SK-N-DZ (cell line): ENCODE results near the gene ADARB2.

Experiments
- DNase-seq: peaks from one replicate; pipeline ENCODE4 v3.0.0-alpha.2; 2015; ENCODE audit warnings: low spot score

Gene ADARB2

DNA sequence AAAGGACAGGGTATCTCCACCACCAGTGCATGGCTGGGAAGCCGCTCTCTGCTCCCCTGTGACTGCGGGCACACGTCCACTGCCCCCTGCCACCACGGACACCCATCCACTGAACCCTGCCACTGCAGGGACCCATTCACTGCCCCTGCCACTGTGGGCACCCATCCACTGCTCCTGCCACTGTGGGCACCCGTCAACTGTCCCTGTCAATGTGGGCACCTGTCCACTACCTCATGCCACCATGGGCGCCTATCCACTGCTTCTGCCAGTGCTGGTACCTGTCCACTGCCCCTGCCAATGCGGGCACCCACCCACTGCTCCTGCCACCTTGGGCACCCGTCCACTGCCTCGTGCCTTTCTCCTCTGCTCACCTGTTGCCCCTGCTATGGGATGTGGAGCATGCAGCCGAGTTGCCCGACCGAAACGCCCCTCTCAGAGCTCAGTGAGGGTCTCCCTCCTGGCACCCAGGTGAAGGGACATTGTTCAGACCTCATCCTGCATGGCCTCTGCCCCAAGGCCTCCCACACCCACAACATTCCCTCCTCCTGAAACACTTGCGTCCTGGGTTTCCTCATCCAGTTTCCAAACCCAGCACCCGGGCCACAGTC lies 207.4 kb downstream of the ADARB2 start:
- DNase-seq: no peak

DNA sequence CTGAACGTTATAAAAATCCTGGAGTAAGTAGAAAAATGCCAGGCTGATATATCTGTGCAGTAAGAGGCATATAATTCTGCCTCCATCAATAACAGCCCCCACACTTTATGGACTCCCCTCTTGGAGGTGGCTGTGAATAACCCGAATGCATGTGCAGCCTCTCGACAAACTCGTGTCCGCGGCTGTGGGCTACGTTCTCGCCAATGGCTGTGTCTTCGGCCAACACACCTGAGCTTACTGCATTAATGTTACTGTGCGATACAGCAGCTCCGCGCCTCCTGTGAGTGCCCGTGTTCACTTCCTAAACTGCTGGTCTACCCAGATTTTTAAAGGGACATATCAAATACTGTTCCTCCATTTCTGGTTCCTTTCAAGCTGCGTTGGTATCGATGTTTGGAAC lies 209.4 kb downstream of the ADARB2 start:
- DNase-seq: no peak

DNA sequence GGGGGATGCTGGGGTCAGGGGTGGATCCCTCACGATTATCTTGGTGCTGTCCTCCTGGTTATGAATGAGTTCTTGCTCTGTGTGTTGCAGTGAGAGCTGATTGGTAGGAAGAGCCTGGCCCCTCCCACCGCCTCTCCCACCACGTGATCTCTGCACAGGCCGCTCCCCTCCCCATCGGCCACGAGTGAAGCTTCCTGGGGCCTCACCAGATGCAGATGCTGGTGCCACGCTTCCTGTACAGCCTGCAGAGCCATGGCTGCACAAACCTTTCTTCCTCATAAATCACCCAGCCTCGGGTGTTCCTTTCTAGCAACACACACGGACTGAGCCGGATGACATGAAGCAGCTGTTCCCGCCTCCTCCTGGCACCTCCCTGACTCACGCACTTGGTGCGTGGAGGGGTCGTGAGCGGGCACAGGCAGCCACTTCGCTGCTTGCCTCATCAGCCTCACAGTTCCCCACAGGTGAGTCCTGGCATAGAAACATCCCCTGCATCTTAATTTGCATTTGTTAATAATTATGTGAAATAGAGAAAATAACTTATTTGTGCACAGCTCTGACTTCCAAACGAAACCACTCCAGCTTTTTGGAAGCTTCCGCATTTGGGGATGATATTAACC lies 210.8 kb downstream of the ADARB2 start:
- no peak for DNase-seq

DNA sequence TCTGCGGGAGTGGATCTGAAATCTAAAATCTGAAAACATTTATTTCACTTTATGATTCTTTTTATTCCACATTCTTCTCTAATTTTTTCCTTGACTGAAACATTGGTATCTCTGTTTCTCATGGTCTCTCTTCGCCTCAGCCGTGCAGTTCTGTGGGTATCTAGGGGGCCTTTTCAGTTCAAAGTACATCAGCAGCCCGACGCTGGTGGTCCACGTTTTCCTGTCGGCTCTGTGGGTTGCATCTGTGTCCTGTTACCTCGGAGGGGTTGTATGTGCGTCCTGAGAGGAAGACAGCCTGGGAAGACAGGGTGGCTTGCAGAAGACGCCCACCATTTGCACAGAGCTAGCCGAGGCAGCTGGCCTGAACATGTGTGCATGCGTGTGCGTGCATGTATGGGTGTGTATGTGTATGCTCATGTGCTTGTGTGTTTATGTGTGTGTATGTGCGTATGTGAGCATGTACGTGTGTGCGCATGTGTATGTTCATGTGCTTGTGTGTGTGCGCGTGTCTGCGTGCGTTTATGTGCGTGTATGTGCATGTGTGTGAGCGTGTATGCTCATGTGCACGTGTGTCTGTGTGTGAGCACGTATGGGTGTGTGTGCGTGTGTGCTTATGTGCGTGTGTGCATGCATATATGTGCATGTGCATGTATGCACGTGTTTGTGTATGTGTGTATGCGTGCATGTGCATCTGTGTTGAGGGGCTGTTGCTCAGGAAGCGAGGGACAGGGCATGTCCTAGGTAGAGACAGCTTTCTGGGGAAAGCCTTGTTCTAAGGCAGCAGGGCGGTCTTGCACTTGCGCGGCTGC lies 211.8 kb downstream of the ADARB2 start:
- DNase-seq: no peak

DNA sequence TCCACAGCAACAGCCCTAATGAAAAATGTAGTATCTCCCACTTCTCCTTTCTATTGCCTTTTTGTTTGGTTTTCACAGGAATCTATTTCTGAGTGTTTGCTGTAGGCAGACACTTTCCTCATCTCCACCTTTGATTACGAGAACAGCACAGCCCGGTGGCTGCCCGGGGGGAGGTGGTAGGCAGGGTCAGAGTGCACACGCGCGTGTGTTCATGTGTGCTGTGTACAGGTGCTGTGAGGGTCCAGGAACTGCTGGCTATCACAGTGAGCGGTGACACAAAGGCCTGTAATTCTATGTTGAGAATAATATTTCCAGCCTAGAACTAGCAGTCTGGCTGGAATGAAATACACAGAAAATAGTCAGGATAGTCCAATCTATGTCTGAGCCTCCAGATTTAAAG lies 212.8 kb downstream of the ADARB2 start:
- no peak for DNase-seq

DNA sequence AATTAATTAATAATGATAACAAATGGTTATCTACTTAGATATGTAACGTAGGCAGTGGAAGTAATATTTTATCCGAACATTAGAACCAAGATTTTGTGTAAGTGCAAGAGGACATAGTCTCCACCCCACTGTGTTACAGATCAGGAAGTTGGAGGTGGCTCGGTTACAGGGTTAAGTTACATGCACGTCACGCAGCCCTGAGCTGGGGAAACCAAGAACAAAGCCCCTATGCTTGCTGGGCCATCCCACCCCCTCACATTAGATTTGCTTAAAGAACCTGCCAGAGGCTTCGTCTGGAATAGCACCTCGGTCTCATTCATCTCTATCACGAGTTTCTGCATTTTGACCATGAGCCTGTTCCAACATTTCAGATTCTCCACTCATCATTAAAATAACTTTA lies 214.1 kb downstream of the ADARB2 start:
- DNase-seq: no peak

DNA sequence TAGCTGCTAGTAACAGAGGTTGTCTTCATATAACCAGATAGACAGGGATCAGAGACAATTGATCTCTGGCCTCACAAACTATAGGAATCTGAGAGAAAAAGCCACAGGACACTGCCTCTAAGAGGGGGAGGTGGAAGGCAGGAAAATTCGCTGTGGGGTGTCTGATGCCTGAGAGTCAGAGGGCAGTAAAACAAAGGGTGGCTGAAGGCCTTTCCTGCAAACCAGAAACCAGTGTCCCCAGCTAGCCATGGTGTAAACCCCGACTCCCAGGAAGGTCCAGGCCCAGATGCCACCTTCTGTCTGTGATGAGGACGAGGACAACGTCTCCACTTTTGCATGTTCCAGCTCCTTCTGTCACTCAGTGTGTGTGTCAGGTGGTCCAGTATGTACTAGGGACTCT lies 215.1 kb downstream of the ADARB2 start:
- DNase-seq: no peak

DNA sequence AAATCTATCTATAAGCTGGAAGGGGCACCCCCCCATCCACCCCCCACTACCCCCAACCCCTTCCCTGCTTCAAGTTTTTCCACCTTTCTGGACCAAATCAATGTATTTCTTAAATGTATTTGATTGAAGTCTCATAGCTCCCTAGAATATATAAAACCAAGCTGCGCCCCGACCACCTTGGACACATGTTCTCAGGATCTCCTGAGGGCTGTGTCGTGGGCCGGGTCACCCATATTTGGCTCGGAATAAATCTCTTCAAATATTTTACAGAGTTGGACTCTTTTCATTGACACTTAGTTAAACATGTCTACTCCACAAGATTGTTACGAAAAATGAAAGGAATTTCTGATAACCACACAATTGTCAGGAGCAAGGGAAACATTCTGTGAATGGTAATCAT lies 215.6 kb downstream of the ADARB2 start:
- DNase-seq: no peak

DNA sequence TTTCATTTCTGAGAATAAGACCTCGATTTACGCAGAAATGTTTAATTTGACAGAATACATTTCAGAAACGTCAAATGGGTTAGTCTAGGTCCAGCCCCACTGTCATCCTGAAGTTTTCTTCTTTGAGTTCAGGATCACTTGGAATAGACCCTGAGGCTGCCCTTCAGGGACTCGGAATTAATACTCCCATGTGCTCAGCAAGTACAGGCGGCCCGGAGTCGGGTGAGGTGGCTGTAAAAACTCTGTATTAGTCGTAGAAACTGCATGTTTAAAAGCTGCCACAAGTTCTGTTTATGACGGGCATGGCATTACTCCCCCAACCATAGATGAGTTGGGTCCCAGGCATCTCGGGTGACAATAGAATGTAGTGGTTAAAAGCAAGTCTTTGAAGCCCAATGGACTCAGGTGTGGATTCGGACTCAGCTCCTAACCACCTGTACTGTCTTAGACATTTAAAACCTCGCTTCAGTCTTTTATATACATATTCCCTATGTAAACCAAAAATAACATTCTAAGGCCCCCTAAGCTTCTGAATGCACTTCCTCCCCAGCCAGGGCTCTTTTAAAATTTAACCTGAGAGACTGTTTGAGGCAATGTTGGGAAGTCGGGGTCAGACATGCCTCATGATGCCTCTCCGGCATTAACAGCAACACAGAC lies 216.3 kb downstream of the ADARB2 start:
- no peak for DNase-seq

DNA sequence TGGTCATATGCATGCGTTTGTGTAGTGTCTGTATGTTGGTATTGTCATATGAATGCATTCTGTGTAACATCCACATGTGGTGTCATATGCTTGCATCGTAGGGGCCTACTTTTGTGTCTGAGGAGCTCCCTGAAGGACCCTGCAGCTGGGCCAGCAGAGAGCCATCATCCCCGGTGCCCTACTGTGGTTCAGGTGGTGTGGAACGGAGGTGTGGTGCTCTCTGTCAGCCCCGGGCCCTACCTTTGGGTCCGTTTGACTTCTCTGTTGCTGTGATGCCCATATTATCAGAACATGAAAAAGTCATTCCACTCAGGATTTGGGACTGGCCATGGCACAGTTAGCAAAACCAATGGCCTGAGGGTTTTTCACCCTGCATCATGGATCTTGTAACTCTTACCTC lies 217.9 kb downstream of the ADARB2 start:
- no peak for DNase-seq

DNA sequence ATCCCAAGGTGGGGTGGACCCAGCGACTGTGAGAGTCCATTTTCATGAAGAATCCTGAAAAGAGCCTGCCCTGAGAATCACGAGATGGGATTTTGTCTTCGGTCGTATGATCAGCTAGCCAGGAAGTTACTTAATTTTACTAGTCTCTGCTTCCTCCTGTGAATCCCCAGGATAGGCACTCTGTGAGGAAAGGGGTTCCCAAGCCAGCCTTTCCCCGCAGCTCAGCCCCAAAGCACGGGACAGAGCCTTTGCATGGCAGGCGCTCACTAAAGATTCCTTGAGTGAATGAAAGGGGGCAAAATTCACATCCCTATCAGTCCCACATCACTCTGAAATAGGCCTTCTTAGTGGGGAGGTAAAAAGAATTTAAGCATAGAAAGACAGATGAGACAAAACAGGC lies 219.6 kb downstream of the ADARB2 start:
- DNase-seq: no peak

DNA sequence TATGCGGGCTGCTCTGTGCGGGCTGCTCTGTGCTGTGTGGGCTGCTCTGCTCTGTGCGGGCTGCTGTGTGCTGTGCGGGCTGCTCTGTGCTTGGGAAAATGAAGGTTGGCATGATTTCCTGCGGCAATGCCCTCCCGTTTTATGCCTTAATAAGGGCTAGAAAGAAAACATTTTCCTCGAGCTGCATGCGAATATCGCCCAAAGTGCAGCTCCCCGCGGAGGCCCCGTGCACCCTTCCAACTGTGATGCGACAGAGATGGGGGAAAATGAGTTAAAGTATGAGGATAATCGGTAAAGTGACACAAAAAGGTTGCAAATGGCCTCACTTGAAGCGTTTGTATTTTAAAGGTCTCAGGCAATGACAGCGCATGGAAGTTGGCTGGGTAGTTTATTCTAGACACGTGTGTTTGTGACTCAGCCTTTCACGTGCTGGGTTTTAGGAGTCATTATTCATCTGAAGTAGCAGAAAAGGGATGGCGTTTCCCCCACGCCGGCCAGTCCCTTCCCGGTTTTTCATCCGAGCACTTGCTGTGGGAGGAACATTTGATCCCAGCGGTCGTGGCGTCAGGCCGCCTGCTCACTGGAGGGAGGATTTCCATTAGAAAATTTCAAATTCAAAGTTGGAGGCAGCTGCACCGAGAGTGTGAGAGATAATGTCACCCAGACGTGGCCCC lies 220.7 kb downstream of the ADARB2 start:
- no peak for DNase-seq

DNA sequence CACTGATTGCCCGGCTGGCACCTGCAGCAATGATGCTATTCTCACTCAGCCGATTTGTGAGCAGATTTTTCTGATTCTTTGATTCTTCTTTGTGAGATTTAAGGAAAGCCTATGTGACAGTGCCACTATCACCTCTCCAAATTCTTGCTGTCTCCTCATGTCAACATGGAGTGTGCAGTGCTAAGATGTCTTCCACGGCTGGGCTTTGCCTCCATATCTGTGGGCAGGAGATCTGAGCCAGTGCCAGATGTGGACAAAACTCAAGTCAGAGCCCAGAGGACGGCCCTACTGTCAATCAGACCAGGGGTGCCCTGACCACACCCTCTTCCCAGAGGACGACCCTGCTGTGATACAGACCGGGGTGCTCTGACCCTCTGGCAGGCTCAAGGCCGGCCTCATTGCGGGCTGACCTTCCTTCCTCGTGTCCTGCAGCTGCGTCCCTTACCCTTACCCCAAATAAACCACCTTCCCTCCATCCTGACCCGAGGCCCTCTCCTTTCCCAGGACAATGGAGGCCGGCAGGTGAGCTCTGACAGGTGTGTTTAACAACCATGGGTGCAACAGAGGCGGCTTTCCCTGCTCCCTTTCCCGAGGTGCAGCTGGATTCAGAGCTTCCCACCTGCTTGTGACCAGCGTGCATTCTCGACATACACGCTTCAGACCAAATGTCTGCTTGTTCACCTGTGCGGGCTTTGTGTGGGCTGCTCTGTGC lies 221.4 kb downstream of the ADARB2 start:
- DNase-seq: no peak

DNA sequence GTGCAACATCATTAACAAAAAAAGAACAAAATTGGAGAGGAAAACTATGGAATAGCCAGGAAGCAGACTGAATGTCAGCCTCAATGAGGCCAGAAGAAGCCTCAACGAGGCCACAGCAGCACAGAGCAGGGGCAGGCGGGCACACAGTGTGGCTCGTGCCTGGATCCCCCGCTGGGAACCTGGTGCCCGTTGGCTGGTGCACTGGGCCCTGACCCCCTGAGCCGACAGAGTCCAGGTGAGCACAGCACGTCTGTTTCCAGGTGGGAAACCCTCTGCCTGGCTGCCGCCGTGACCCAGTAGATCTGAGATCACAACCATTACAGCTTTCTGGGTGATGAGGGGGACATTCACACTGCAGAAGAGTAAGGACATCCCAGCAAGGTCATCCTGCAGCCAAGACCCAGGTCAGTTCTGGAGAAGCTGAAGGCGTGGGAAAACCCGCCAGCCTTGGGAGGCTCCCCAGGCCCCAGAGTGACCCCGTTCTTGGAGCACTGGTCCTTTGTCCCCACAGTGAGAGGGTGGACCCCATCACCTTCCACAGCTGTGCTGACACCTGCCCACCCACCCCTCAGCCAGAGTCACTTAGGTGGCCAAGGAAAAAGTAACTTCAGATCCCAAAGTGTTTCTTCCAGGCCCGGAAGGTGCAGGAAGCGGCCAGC lies 222.1 kb downstream of the ADARB2 start:
- DNase-seq: no peak

DNA sequence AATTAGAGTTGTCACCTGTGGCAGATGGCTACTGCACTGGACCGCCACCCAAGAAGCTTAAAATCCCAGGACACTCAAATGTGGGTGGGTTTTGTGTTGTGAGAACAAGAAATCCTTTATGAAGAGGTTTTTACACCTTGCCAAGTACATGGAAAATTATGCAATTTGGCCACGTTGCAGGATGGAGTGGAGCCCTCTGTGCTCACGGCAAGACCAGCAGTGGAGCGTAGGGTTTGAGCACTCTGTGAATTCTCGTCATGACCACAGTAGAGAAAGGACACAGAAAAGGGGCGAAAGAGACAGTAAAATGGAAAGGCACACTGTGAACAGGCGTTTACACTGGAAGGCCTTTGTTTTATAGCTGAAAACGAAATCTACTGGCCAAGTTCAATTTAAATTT lies 222.6 kb downstream of the ADARB2 start:
- DNase-seq: no peak

DNA sequence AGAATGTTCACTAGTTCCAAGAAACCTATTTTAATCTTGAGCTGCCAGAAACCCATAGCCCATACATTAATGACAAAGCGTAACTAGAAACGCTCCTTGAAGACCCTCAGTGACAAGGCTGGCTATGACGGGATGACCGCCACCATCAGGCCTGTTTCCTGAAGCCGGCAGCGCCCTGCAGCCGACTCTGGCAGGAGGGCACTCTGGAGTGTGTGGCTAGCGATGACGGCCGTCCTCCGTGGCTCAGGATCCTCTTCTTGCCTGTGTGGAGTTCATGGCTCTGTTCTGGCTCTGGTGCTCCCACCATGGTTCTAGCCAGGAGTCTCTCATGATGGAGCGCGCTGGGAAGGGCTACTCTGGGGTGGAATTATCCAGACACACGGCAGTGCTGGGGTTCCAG lies 224.1 kb downstream of the ADARB2 start:
- no peak for DNase-seq

DNA sequence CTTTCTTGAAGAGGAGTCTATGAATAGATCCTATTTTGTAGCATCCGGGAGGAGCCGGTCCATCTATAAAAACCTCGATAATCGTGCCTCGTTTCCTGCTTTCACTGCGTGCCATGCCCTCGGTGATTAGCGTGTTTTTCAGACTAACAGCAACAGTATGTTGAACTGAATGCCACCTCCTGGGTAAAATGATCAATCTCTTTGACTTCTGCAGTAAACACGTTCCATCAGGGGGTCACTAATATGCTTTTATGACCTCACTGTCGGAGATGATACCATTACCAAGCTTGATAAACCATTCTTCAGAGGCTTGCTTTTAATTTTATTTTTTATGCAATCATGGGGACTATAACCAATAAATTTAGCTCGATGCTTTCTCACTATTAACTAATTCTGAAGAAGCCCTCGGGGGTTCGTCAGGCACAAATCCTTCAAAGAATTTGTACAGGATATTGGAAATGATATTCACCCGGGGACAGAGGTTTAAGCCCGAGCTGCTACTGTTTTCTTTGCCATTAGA lies 228.3 kb downstream of the ADARB2 start:
- no peak for DNase-seq

DNA sequence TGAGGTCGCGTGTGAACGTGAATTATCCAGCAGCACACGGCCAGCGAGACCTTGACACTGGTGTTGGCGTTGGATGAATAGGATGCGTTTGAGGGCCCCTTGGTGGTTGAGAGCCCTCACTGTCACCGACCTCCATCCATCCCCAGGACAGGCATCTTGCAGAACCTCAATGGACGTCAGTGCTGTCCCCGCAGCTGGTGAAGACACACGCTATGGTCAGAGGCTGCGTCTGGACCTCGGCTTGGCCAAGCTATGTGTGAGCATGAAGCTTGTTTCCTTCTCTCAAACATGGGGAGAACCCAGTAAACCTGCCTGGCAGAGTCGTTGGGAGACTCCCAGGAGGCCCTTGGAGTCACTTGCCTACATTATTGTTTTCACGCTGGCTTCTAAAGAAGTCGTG lies 229.2 kb downstream of the ADARB2 start:
- DNase-seq: no peak

DNA sequence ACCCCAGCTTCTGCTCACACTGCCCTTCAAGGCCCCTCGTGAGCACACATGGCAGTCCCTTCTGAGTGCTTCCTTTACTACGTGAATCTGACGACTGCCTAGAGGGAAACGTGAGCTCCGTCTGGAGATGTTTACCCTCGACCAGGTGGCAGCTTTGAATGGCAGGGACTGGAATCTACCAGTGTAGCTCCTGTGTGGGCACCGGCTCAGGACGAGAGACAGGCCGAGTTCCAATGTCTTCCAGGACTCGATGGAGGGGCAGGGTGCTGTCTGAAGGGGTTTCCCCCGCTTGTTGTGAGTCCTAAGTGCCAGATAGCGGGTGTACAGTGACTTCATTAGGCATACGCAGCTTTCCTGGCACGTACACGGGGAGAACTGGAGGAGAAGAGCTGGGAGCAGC lies 229.9 kb downstream of the ADARB2 start:
- no peak for DNase-seq

DNA sequence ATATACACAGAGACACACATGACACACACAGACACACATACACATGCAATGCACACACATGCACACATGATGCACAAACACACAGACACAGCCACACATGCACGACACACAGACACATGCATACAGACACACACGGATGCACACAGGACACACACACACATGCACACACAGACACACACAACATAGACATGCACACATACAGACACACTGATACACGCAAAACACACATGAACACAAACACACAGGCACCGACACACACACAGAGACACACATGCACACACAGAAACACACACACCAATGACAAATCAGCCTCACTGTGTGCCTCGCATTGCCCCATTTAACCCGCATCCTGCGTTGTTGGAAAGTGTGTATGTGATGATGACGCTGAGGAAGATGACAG lies 232.4 kb downstream of the ADARB2 start:
- DNase-seq: no peak

DNA sequence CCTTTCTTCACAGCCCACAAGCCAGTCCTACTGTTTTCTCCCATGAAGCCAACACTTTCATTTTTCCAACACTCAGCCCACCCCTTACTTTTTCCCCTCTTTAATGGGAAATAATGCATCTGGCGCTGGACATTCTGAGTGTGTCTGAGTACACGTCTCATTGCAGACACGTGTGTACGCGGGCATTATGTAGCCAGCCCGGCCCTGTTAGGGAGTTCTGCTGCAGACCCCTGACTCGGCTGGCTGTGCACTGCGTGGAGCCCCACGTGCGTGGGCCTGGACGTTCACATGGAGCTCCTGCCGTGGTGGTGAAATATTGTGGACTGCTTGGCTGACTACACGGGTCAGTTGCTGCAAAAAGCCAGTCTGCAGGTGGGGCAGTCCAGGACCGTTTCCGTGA lies 233.0 kb downstream of the ADARB2 start:
- no peak for DNase-seq
